Activated T-cell treated with anti-CD3 and anti-CD28 coated beads, Interleukin-2, amount 50 U/mL, for 24 hours (primary cell): ENCODE results near the gene PHF2.

Experiments used
- DNase-seq: peaks from one replicate; pipeline ENCODE4 v3.0.0-alpha.2; 2020
- H3K27ac Mint-ChIP-seq: 2 replicates; pipeline ENCODE4 v1.8.0; 2020; ENCODE audit warnings: mild to moderate bottlenecking, mixed read lengths
- H3K27me3 Mint-ChIP-seq: 2 replicates; pipeline ENCODE4 v1.8.0; 2020; ENCODE audit warnings: mixed read lengths
- H3K36me3 Mint-ChIP-seq: 2 replicates; pipeline ENCODE4 v1.8.0; 2020; ENCODE audit warnings: low read depth, mixed read lengths
- H3K4me1 Mint-ChIP-seq: 2 replicates; pipeline ENCODE4 v1.8.0; 2020; ENCODE audit warnings: low read depth, mixed read lengths
- H3K4me3 Mint-ChIP-seq: 2 replicates; pipeline ENCODE4 v1.8.0; 2020; ENCODE audit warnings: mild to moderate bottlenecking, moderate library complexity, mixed read lengths
- H3K9me3 Mint-ChIP-seq: 2 replicates; pipeline ENCODE4 v1.8.0; 2020; ENCODE audit warnings: mixed read lengths

PHF2 gene

DNA sequence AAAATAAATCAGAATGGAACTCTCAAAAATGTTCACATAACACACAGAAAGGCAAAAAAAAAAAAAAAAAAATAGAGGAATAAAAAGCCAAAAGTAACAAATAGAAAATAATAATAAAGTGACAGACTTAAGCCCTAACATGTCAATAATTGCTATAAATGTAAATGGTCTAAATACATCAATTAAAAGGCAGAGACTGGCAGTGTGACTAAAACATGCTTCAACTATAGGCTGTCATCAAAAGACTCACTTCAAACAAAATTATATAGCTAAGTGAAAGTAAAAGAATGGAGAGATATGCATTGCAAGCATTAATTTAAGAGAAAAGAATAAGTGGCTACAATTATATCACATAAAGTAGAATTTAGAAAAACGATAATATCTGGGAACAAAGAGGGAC is 114.2 kb downstream of the PHF2 start:
- peaks cover 23% of the 10 kb centered on the region for H3K27me3 Mint-ChIP-seq
- H3K36me3 Mint-ChIP-seq: no peaks in the 10 kb centered on the region
- no peak for DNase-seq
- peaks cover 19% of the 10 kb centered on the region for H3K9me3 Mint-ChIP-seq
- no peaks in the 10 kb centered on the region for H3K4me1 Mint-ChIP-seq
- no peak overlapping the region for H3K27ac Mint-ChIP-seq
- H3K4me3 Mint-ChIP-seq: no peak overlapping the region

DNA sequence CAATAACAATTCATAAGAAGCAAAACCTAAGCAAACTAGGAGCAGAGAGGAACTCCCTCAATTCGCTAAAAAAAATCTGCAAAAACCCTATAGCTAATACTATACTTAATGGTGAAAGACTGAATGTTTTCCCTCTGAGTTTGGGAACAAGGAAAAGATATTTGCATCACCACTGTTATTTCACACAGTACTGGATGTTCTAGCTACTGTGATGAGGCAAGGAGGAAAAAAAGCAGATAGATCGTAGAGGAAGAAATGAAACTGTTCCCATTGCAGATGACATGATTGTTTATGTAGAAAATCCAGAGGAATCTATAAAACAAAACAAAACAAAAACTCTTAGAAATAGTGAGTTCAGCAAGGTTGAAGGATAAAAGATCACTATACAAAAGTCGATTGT is 116.7 kb downstream of the PHF2 start:
- no peaks in the 10 kb centered on the region for H3K36me3 Mint-ChIP-seq
- H3K27ac Mint-ChIP-seq: no peak overlapping the region
- peaks cover 15% of the 10 kb centered on the region for H3K27me3 Mint-ChIP-seq
- H3K4me3 Mint-ChIP-seq: no peak overlapping the region
- DNase-seq: no peak
- H3K9me3 Mint-ChIP-seq: peaks cover 16% of the 10 kb centered on the region
- H3K4me1 Mint-ChIP-seq: no peaks in the 10 kb centered on the region

DNA sequence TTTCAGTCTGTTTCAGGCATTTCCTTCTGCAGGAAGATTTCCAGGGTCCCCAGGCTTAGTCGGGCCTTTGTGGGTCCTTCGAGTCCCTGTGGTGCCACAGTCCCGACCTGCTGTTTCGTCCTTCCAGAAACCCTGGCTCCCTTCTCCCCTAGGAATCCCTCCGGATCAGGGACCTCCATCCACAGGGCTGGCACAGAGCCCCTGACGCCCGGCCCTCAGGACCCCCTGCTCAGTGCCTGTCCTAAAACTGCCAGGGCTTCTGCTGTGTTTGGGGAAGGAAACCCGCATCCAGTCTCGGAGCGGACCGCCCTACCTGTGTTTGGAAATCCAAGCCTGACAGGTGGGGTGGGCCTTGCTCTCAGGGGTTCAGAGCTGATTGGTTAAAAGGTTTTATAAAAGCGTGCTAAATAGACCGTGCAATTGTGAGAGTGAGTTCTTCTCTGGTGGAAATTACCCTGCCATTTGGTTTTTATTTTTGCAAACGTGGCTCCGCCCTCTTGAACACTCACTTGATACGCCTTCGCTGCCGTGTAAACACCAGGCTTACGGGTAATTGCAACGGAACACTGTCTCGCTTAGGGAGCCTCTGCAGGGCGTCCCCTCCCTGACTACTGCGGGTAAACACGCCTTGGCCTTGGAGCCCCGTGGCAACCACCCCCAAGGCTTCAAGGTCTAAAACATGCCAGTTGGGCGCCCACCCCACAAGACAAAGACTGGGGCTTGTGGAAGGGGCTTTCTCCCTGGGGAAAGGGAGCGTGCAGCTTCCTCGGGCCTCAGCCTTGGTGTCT is 121.2 kb downstream of the PHF2 start:
- no peak for DNase-seq
- Mint-ChIP-seq H3K36me3 (no peaks in the 10 kb centered on the region), H3K27me3 (peaks cover 13% of the 10 kb centered on the region), H3K4me1 (no peaks in the 10 kb centered on the region), H3K4me3 (no peak overlapping the region), H3K27ac (no peak overlapping the region), H3K9me3 (no peaks in the 10 kb centered on the region)

DNA sequence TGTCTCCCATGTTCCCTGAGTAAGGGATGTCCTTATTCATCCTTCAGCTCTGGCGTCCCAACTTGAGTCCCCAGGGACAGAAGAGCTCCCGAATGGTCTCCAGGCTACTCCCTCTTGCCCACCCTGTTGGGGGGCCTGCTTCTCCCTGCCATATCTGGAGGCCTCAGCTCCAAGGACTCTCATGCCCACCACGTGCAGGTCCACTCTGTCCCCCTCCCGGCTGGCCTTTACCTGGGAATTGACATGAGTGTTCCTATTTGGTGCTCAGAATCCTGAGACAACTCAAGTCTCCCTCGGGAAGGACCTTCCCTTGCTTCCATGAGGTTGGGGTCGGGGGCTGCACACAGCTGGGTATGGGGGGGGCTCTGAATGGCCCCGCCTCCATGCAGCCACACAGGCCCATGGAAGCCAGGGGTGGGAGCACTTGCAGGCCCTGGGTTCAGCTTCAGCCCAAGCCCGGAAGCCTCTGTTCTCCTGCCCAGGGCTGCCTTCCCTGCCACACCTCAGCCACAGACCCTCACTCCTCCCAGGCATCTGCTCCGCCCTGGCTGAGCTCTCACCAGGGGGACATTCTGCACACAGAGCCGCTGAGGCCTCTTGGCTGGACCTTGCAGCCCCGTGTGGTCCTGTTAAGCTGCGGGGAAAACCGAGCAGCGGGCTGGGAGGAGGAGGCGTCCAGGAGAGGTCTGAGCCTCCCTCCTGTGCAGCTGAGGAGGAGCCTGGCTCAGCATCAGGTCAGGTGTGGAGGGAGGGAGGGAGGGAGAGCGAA is 121.9 kb downstream of the PHF2 start:
- Mint-ChIP-seq H3K9me3 (peaks cover 5% of the 10 kb centered on the region), H3K27ac (no peak overlapping the region), H3K27me3 (peaks cover 8% of the 10 kb centered on the region), H3K4me1 (no peaks in the 10 kb centered on the region), H3K4me3 (no peak overlapping the region), H3K36me3 (no peaks in the 10 kb centered on the region)
- no peak for DNase-seq

DNA sequence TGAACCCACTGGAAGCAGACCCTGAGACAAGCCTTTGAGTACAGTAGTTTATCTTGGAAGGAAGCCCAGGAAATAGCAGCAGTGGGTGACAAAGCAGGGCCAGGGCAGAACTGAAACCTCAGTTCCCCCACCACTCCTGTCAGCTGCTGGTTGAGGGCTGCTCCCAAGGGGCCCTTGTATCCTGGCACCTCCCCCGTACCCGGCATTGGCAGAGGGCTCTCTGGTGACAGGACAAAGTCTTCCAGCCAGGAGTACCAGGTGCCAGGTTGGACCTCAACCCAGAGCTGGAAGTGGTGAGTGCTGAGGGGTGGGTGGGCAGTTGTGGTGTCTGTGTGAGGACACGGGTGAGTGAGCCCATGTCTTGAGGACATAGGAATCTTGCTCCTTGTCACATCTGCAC is 123.3 kb downstream of the PHF2 start:
- peaks cover 3% of the 10 kb centered on the region for H3K27me3 Mint-ChIP-seq
- H3K27ac Mint-ChIP-seq: no peak overlapping the region
- H3K4me3 Mint-ChIP-seq: no peak overlapping the region
- peaks cover 5% of the 10 kb centered on the region for H3K9me3 Mint-ChIP-seq
- no peaks in the 10 kb centered on the region for H3K4me1 Mint-ChIP-seq
- DNase-seq: no peak
- H3K36me3 Mint-ChIP-seq: no peaks in the 10 kb centered on the region

DNA sequence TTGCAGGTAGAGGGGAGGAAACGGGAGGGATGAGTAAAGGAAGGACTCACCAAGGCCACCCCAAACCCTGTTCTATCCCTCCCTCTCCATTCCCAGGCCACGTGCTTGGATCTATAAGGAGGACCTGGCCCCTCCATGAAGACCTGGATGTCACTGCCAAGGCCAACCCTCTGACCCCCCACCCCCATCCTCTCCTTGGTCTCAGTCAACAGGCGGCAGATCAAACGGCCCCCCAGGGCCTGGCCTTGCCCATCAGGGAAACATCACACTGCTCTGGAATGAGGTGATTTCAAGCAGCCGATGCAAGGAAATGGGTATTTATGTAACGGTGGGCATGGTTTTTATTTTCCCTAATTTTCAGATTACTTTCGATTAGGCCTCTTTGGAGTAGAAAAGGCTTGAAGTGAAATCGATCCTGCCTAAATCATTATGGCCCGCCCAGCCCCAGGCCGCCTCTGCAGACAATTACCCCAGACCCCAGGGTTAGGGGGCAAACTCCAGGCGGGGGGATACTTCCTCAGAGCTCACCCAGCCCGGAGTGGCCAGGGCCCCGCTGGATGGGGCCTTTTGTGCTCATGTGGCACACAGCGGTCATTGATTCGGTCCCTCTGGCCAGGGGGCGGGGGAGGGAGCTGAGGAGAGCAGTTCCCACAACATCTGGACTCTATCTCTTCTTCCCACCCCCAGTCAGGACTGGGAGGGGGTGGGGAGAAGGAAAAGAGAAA is 125.3 kb downstream of the PHF2 start:
- no peak overlapping the region for H3K27ac Mint-ChIP-seq
- H3K27me3 Mint-ChIP-seq: peaks cover 8% of the 10 kb centered on the region
- H3K4me3 Mint-ChIP-seq: no peak overlapping the region
- H3K36me3 Mint-ChIP-seq: no peaks in the 10 kb centered on the region
- no peaks in the 10 kb centered on the region for H3K4me1 Mint-ChIP-seq
- DNase-seq: no peak
- peaks cover 16% of the 10 kb centered on the region for H3K9me3 Mint-ChIP-seq

DNA sequence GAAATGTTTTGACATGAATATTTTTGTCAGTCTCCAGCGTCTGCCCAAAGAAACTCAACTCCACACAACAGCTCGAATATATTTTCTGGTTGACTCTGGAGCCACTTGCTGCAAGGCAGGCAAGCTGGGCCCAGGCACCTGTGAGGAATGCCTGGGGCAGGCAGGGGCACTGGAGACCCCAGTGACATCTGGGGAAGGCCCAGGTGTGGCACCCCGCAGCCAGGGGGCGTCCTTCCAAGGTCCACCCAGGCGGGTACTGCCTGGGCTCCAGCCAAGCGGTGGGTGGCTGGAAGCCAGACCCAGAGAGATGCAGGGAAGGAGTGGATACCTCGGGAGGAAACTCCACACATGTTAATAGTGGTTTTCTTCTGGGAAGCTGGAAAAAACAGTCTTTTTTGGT is 125.9 kb downstream of the PHF2 start:
- Mint-ChIP-seq H3K4me1 (no peaks in the 10 kb centered on the region), H3K27ac (no peak overlapping the region), H3K27me3 (peaks cover 9% of the 10 kb centered on the region), H3K9me3 (peaks cover 16% of the 10 kb centered on the region), H3K4me3 (no peak overlapping the region), H3K36me3 (no peaks in the 10 kb centered on the region)
- DNase-seq: no peak

DNA sequence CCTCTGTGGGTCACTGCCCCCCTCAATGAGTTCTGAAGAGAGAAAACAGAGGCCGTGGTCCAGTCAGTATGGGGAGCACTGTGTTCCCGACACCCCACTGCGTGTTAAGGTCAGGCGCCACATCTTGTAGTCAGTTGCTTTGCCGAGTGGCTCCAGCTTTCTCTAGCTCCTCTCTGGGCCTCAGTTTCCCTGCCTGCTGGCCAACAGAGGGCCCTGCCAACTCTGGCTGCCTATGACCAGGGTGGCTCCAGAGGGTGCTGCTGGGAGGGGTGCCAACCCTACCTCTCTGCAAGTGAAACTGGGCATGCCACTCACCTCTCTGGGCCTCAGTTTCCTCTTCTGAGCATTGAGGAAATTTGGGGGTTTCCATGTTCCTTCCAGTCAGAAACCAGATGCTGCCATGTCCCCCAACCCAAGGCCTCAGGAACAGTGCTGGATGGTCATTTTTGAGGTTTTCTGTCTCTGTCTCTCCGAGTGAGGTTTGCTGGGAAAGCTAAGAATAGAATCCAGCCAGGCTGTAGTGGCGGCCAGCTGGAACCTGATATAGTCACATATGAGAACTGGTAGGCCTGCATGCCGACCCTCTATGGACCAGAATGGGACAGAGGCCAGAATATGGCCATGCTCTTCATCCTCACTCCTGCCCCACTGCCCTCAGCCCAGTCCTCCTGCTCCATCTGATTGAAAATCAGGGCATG is 132.1 kb downstream of the PHF2 start:
- DNase-seq: no peak
- no peak overlapping the region for H3K4me3 Mint-ChIP-seq
- peaks cover 14% of the 10 kb centered on the region for H3K9me3 Mint-ChIP-seq
- H3K27me3 Mint-ChIP-seq: peaks cover 24% of the 10 kb centered on the region
- H3K4me1 Mint-ChIP-seq: no peaks in the 10 kb centered on the region
- no peaks in the 10 kb centered on the region for H3K36me3 Mint-ChIP-seq
- H3K27ac Mint-ChIP-seq: no peak overlapping the region

DNA sequence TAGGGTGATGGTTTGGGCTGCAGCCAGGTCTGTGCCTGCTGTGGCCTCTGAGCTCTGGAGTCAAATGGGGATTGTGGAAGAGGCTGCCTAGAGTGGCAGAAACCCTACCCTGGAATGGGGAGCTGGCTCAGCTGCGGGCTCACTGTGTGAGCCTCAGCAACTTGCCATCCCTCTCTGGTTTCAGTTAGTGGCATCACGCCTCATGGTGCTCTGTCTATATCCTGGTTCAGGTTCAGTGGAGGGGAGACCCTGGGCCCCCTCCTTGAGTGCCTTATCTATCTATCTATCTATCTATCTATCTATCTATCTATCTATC is 132.6 kb downstream of the PHF2 start:
- no peak overlapping the region for H3K27ac Mint-ChIP-seq
- H3K4me3 Mint-ChIP-seq: no peak overlapping the region

DNA sequence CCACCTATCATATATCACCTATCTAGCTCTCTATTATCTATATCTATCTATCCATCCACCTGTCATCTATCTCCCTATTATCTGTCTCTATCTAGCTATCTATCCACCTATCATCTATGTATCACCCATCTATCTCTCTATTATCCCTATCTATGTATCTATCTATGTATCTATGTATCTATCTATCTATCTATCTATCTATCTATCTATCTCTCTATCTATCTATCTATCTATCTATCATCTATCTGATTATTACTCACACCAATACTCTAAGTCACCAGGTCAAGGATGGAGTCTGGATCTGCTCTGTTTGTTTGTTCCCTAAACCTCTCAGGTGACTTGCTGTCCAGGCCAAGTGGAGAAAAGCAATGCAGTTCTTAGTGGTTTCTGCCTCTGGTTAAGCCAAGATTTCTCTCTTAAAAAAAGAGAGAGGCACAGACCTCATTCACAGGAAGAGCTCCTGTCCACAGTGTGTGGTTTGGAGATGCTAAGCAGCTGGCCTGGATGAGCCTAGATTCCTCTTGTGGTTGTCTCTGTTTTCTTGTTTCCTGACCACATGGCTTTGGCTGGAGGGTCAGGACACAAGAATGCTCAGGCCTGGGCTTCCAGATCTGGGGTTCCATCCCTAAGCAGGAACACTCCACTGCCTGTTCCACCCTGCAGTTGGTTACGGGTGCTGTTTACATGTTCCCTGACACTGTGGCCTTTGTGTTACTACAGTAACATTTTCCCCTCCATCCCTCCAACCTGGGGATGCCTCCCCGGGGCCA is 133.4 kb downstream of the PHF2 start:
- no peak for DNase-seq
- Mint-ChIP-seq H3K27me3 (peaks cover 33% of the 10 kb centered on the region), H3K4me1 (no peaks in the 10 kb centered on the region), H3K36me3 (no peaks in the 10 kb centered on the region), H3K9me3 (peaks cover 14% of the 10 kb centered on the region), H3K4me3 (no peak overlapping the region), H3K27ac (no peak overlapping the region)

More for the DNA sequence above, 132.6 kb downstream of the PHF2 start:
- Mint-ChIP-seq H3K36me3 (no peaks in the 10 kb centered on the region), H3K27me3 (peaks cover 28% of the 10 kb centered on the region), H3K4me1 (no peaks in the 10 kb centered on the region), H3K9me3 (peaks cover 14% of the 10 kb centered on the region)
- DNase-seq: no peak

DNA sequence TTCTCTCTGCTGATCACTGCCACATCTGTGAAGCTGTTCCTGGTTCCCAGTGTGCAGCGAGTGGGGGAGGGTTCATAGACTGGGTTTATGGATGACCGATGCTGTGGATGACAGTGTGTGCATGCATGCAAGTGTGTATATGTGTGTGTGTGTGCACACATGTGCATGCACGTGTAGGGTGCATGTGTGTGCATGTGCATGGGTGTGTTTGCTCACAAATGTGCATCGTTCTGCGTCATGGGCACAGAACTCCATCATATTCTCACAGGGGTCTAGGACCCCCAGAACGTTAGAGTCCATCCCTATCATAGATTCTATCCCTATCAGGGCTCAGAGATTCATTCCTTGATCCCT is 134.0 kb downstream of the PHF2 start:
- no peak for DNase-seq
- no peaks in the 10 kb centered on the region for H3K36me3 Mint-ChIP-seq
- peaks cover 12% of the 10 kb centered on the region for H3K9me3 Mint-ChIP-seq
- no peak overlapping the region for H3K4me3 Mint-ChIP-seq
- no peaks in the 10 kb centered on the region for H3K4me1 Mint-ChIP-seq
- peaks cover 34% of the 10 kb centered on the region for H3K27me3 Mint-ChIP-seq
- no peak overlapping the region for H3K27ac Mint-ChIP-seq

DNA sequence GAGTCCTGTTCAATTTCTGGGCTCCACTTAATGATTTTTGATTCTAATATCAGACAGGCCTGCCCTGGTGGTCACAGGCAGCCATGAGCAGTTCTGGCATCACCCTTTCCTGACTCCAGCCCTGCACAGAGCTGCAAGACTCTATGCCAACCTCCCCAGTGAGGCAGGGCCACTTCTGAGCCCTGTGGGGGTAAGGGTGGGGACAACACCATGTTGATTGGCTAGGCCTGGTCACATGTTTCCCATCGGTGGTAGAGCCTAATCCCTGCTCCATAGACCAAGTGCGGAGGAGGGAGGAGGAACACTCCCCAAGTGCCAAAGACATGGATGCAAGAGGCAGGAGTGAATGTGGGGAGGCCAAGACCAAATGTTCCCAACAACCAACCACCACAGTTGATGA is 134.6 kb downstream of the PHF2 start:
- peaks cover 6% of the 10 kb centered on the region for H3K9me3 Mint-ChIP-seq
- H3K27ac Mint-ChIP-seq: no peak overlapping the region
- H3K36me3 Mint-ChIP-seq: no peaks in the 10 kb centered on the region
- H3K4me1 Mint-ChIP-seq: no peaks in the 10 kb centered on the region
- no peak overlapping the region for H3K4me3 Mint-ChIP-seq
- H3K27me3 Mint-ChIP-seq: peaks cover 34% of the 10 kb centered on the region
- no peak for DNase-seq

DNA sequence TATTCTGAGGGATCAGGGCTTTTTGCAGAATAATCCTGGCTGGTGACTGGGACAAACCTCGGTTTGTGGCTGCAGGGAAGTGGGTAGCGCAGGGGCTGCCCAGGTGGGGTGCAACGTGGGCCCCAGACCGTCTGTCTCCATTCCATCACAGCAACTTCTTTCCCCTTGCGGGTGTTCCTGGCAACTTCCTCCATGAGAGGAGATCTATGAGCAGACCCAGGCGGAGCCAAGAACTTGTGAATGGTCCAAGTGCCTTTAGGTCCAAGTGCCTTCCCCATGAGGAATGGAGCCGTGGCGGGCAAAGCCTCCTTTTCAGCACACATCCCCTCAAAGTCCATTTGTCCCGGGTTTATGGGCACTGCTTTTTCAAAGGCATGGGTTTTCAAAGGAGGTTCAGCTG is 136.5 kb downstream of the PHF2 start:
- no peak for DNase-seq
- Mint-ChIP-seq H3K27ac (no peak overlapping the region), H3K9me3 (peaks cover 14% of the 10 kb centered on the region), H3K27me3 (peaks cover 26% of the 10 kb centered on the region), H3K4me3 (no peak overlapping the region), H3K36me3 (no peaks in the 10 kb centered on the region), H3K4me1 (peaks cover 1% of the 10 kb centered on the region)

DNA sequence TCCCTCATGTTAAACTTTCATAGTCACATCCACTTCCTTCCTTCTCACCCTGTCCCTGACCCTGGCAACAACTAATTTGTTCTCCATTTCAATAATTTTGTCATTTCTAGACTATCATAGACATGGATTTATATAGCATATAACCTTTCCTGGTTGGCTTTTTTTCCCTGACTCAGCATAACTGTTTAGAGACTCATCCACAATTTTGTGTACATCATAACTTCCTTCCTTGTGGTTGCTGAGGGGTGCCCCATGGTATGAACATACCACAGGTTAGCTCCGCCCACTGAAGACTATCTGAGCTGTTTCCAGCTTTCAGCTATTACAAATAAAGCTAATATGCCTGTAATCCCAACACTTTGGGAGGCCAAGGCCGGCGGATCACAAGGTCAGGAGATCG is 137.3 kb downstream of the PHF2 start:
- no peak overlapping the region for H3K27ac Mint-ChIP-seq
- H3K4me3 Mint-ChIP-seq: no peak overlapping the region
- no peak for DNase-seq
- peaks cover 1% of the 10 kb centered on the region for H3K4me1 Mint-ChIP-seq
- H3K9me3 Mint-ChIP-seq: peaks cover 14% of the 10 kb centered on the region
- no peaks in the 10 kb centered on the region for H3K36me3 Mint-ChIP-seq
- peaks cover 24% of the 10 kb centered on the region for H3K27me3 Mint-ChIP-seq
